GM23338 (cell line): ENCODE measurements around the gene ST6GALNAC3.
"Not testable (repeated sequence)": the region's sequence is repeated elsewhere in the genome, so short reads cannot be mapped to it uniquely, and the experiment has no call there.

Experiments used
- CREB1 ChIP-seq: fragments of 250-450 bp; sonication (Bioruptor Pico); IDR thresholded peaks from 2 replicates; pipeline ENCODE4 v1.5.0; 2020; ENCODE audit warnings: low read depth, mild to moderate bottlenecking, moderate library complexity
- CTCF ChIP-seq, 2 experiments: fragments of 200-600 bp in 1 of 2; sonication (generic) in 1 of 2; conservative IDR thresholded peaks; 2 replicates each; pipeline versions ENCODE4 v1.5.1 to v1.6.1; 2016 to 2017; ENCODE audit warnings: antibody characterized with exemption in 2 of 2, low read depth in 2 of 2, mild to moderate bottlenecking in 2 of 2, moderate library complexity in 1 of 2
- ETS1 ChIP-seq: IDR thresholded peaks from 2 replicates; pipeline ENCODE4 v1.6.1; 2016; ENCODE audit warnings: antibody characterized with exemption
- EZH2 ChIP-seq: fragments of 200-600 bp; sonication (generic); IDR thresholded peaks from one replicate; pipeline ENCODE4 v1.8.0; 2017; ENCODE audit warnings: antibody characterized with exemption, mild to moderate bottlenecking, low read depth; ENCODE audit not compliant: unreplicated experiment
- EZH2phosphoT487 ChIP-seq: fragments of 200-600 bp; sonication (generic); IDR thresholded peaks from one replicate; pipeline ENCODE4 v1.8.1; 2018; ENCODE audit warnings: antibody characterized with exemption; ENCODE audit not compliant: unreplicated experiment
- JUNB ChIP-seq: IDR thresholded peaks from one replicate; pipeline ENCODE4 v1.6.1; 2016; ENCODE audit warnings: antibody characterized with exemption; ENCODE audit not compliant: unreplicated experiment
- NANOG ChIP-seq: IDR thresholded peaks from 2 replicates; pipeline ENCODE4 v1.6.1; 2016; ENCODE audit warnings: antibody characterized with exemption, borderline replicate concordance
- POLR2AphosphoS5 ChIP-seq: IDR thresholded peaks from 2 replicates; pipeline ENCODE4 v1.6.1; 2016; ENCODE audit warnings: antibody characterized with exemption, low read depth
- REST ChIP-seq: IDR thresholded peaks from one replicate; pipeline ENCODE4 v1.6.1; 2018; ENCODE audit warnings: antibody characterized with exemption; ENCODE audit not compliant: unreplicated experiment
- STAT1 ChIP-seq: IDR thresholded peaks from one replicate; pipeline ENCODE4 v1.6.1; 2016; ENCODE audit warnings: antibody characterized with exemption; ENCODE audit not compliant: unreplicated experiment
- ZNF114 ChIP-seq: fragments of 250-450 bp; sonication (Bioruptor Pico); IDR thresholded peaks from 2 replicates; pipeline ENCODE4 v1.5.0; 2020; ENCODE audit warnings: mild to moderate bottlenecking, moderate library complexity
- ZNF331 ChIP-seq: fragments of 250-450 bp; sonication (Bioruptor Pico); IDR thresholded peaks from 2 replicates; pipeline ENCODE4 v1.5.0; 2020; ENCODE audit warnings: low read depth, mild to moderate bottlenecking, moderate library complexity
- ZNF462 ChIP-seq: fragments of 250-450 bp; sonication (Bioruptor Pico); IDR thresholded peaks from 2 replicates; pipeline ENCODE4 v1.5.0; 2020; ENCODE audit warnings: mild to moderate bottlenecking, moderate library complexity

- not testable (repeated sequence) for TF ChIP-seq POLR2AphosphoS5; CTCF (conservative IDR thresholded peaks at IDR 0.05; ENCODE audit: low read depth in 2 of 2); STAT1; JUNB; REST; NANOG; EZH2; ZNF331; EZH2phosphoT487; CREB1 (CRISPR knock-in tag); ZNF462 (CRISPR knock-in tag); ZNF114 (CRISPR knock-in tag); ETS1
These were observed 578.3 kb downstream of the ST6GALNAC3 start for GRCh38 chr1:76652860-76653259.
